Glomerular endothelial cell (primary cell): Measurements from ENCODE around the gene CFAP97D2. TPM values are rescaled to one million over a fixed set of nuclear protein-coding genes. Genes with fewer than 3 reads are reported as not detected.
"Not testable (repeated sequence)": the region's sequence is repeated elsewhere in the genome, so short reads cannot be mapped to it uniquely, and the experiment has no call there.

ENCODE experiments used
- DNase-seq: peaks from one replicate; pipeline ENCODE4 v3.0.0-alpha.2; 2011; ENCODE audit warnings: low read depth, low spot score; ENCODE audit errors: extremely low read depth
- total RNA-seq: library from RNA; depleted of rRNA; stranded (reverse); fragments of >200 nt; gene quantifications from 2 replicates; pipeline ENCODE4 v1.2.3, GENCODE V29; 2015

CFAP97D2 gene
- total RNA-seq = not detected in 2 replicates

DNA sequence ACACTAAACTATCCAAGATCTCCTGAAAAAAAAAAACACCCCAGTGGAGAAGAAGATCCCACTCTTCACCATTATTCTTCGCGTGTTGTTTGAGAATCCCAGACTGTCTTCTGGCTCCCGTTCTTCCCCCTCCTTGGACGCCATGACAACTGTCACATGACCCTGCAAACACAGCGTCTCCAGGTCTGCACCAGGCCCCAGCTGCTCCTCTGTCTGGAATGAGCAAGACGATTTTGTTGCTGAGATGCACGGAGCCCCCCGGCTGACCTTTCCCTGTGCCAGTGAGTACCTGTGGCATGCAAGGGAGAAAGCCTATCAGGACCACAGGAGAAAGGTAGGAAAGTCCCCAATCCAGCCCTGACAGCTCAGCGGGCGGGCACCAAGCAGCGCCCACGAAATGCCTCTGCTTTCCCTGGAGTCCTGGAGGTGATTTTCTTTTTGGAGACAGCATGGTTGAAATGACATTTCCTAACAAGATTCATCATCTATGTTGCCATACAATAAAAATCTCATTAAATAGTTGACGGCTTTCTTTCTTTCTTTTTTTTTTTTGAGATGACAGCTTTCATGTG, at the start of gene CFAP97D2:
TSS of gene CFAP97D2 (plus strand) at position 171 of the 572 bp plus-strand sequence. CDS start at position 245, 74 bp downstream.
- no peak for DNase-seq

DNA sequence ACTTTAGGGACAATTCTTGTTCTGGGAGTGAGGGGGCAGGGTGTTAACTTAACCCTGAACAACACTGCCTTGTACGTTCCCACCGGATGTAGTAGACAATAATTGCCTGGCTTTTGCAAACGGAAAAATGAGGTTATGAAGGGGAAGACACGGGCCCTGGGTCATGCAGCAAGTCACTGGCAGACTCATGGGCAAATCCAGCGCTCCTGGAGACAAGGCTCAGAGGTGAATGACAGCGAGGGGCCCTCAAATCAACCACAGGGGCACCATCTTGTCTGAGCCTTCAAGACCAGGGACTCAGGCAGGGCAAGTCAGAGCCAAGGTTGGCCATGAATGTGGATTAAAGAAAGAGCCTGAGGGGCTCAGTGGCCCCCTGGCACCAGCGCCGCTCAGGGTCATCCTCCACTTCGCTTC, 49.4 kb upstream of the CFAP97D2 start:
- DNase-seq = no peak

DNA sequence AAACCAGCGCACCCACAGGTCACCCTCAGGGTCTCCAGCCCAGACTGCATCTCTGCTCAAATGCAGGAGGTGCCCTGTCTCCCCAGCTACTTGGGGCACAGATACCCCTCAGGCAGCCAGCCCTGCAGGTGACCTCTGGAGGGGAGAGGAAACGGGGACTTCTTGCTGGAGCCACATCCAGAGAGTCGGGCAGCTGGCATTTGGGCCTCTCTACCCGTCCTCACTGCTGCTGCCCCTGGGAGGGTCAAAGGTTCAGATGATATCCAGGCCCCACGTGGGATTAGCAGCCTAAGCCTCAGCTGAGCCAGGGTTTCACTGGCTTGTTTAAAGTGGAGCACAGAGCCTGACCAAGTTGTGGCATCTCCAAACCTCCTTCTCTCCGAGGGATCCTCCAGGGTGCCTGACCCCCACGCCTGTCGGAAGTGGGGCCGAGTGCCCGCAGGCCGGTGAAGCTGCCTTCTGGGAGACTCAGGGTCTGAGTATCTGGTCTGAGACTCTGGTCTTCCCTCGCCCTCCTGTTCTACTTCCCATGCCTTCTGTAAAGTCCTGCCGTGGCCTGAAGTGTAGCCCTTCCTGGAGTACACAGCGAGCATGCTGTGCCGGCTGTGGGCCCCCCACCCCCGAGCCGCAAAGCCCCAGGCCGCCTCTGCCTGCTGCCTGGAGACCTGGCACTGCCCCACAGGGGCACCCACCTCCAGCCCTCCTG, 48.8 kb upstream of the CFAP97D2 start:
- DNase-seq = no peak

DNA sequence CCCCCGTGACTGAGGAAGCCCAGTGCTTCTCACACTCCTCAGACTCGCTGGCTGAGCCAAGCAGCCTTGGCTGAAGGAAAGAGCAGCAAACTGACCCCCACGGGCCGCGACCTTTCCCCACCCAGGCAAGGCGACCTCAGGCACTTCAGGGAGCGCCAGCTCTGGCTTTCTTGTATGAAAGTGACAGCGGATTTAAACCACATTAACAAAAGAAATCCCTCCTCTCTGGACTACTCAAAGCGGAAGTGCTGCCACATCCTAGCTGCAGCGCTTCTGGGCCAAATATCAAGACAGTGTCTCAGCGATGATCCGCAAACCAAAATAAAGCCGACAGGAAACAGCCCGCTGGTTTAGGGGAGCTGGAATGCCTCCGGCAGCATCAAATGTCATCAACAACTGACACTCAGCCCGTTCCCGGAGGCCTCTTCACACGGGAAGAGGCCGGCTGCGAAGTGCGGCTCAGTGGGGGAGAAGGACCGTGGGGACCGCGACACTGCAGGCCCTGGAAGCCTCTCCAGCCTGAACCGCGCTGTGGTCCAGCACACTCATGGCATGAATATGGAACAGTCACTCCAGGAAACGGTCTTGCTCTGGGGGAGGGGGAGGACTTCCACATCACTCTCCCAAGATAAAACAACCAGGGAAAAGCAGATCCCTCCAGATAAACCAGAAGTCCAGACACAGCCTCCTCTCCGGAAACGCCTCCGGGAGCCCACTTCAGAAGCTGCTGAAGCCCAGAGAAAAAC, 48.0 kb upstream of the CFAP97D2 start:
- DNase-seq = no peak

DNA sequence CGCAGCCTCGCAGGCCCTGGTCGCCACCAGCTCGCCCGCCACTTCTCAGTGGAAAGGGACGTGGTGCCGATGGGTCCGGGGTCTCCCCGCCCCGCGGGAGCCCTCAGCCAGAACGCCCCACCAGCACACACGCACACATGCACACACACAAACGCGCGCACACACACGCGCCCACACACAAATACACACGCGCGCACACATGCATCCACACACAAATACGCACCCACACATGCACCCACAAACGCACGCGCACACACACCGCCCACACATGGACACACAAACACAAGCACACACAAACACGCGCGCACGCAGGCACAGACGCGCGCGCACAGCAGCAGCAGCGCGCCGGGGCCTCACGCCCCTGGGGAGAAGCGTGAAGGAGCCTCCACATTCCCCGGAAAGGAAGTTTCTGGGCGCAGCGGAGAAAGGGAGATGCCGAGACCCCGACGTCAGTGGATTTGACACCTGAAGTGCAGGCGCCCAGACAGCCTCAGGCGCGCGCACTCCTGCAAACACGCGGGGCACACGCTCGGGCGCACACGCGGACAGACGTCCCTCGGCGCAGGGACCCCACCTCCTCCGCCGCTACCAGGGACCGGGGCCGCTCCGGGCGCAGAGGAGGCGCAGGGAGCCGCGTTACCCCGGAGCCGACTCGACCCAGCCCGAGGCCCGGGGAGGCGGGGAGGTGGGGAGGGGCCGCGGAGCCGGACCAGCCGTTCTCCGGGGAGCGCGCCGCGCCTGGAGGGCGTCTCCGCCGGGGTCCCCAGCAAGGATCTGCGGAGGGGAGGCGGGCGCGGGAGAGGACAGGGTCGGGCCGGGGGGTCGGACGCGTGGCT, 47.3 kb upstream of the CFAP97D2 start:
- no peak for DNase-seq

DNA sequence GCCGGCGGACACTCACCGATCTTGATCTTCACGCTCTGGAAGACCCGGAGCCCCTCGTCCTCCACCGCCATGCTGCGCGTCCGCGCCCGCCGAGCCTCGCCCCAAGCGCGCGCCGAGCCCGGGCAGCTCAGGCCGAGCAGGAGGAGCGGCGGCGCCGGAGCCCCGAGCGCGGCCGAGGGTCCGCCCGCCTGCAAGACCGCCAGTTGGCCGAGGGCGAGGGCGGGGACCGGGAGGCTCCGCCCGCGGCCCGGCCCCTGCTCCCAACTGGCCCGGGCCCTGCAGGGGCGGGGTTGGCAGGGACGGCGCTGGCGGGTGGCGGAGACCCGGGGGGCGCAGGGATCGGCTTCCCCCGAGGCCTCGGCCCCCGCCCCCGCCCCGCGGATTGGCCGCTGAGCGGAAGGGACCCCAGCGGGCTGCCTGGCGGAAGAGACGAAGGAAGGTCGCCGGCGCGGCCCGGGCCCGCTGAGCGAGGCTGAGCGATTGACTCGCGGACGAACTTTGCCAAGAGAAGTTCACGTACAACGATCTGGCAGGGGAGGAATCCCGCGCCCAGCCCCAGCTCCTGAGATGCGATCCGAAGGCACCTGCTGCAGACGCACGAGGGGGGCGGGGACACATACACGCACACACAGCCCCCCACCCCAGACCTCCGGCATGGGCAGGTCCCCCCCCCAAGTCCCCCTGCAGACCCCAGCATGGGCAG, 46.5 kb upstream of the CFAP97D2 start, which contains the start of gene RASA3:
TSS of gene RASA3 (minus strand) at position 205 of the 703 bp plus-strand sequence. CDS start at position 71, 134 bp downstream.
- no peak for DNase-seq

DNA sequence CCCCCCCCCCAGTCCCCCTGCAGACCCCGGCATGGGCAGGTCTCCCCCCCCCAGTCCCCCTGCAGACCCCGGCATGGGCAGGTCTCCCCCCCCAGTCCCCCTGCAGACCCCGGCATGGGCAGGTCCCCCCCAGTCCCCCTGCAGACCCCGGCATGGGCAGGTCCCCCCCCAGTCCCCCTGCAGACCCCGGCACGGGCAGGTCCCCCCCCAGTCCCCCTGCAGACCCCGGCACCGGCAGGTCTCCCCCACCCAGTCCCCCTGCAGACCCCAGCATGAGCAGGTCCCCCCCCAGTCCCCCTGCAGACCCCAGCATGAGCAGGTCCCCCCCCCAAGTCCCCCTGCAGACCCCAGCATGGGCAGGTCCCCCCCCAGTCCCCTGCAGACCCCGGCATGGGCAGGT, 45.9 kb upstream of the CFAP97D2 start:
- not testable (repeated sequence) for DNase-seq

DNA sequence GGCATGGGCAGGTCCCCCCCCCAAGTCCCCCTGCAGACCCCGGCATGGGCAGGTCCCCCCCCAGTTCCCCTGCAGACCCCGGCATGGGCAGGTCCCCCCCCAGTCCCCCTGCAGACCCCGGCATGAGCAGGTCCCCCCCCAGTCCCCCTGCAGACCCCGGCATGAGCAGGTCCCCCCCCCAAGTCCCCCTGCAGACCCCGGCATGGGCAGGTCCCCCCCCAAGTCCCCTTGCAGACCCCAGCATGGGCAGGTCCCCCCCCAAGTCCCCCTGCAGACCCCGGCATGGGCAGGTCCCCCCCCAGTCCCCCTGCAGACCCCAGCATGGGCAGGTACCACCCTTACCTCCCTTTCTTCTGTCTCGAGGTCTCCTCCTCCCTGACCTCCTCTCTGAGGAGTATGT, 45.5 kb upstream of the CFAP97D2 start:
- DNase-seq = not testable (repeated sequence)

DNA sequence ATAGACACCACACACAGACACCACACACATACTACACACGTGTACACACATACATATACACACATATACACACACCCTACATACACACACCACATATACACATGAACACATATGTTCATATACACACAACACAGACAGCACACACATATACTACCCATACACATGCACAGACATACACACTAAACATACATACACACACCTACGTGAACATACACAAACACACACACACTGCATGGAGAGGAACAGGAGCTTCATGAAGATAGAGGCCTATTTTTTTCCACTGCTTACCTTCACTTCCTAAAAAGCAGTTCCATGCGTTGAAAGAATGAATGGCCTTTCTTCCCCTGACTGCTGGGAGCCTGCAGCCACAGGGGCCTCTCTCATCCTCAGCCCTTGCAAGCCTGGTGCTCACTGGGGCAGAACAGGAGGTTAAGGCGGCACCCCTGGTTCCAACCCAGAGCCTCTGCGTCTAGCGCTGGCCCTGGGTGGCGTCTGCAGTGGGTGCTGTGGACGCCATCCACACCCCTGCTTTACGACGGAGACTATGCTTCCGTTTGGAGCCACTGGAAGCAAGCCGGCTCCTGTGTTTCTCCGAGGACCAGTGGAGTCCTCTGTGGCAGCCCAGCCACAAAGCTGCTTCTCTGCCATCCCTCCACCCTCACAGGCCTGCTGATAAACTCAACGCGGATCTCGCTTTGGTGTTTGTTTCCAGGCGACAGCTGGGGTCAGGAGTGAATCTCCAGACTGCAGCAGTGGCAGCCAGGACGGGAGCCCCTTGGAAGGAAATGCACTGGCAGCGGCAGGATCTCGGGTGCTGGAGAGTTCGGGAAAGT, 44.7 kb upstream of the CFAP97D2 start:
- no peak for DNase-seq

DNA sequence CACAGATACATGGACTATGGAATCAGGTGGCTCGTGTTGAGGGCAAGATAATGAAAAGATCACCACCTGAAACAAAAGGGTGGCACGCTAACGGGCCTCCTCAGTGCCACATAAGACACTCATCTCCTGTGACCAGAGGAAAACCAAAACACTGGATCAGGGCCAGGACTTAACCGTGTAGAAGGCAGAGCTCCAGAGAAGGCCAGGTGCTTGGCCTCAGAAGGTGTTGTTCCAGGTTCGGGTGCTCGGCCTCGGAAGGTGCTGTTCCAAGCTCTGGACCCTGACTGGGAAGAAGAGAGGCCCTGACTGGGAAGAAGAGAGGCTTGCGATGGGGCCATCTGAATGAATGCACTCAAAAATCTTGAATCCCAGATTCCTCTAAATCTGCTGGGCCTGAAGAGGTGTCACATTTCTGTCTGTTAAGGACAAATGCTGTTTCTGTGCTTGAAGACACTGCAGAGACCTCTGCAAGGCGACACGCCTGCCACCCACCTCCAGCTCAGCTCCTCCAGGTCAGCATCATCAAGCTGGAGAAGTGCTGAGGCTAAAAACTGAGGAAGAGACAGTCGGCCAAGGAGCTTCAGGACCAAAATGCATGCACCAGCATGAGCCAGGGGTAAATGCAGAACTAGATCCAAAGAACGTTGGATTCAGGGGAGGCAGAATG, 44.0 kb upstream of the CFAP97D2 start:
- DNase-seq = no peak

DNA sequence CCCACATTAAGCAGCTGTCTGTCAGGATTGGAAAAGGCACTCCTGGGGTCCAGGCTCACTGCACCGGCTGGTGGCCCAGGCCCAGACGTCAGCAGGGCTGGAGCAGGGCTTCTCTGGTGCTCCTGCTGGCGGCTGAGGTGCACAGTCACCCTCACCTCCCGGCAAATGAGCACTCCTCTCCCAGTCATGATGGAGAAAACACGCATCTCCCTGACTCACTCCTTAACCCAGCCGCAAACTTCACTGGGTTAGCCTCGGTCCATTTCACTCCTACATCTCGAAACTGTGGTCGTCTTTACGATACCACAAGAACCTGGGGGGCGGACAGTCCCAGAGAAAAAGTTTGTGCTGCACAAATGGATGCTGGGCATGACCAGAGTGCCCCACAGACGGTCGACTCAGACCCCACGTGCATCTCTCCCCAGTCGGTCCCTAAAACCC, 43.3 kb upstream of the CFAP97D2 start:
- no peak for DNase-seq

DNA sequence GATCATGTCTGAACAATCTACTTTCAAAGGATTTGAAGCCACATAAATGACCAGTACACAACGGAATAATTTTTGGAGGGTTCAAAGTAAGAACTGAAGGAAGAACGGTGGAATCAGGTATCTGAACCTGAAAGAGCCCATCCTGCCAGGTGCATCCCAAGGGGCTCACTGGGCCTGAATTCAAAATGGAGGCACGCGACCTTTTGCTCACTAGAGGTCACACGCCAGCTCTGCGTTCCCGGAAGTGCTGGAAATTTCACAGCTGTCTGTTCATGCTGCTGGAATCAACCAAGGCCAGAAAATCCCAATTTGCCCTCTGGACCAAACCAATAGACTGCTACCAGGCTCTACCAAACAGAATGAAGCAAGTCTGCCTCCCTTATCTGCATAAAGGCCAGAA, 42.5 kb upstream of the CFAP97D2 start:
- no peak for DNase-seq

DNA sequence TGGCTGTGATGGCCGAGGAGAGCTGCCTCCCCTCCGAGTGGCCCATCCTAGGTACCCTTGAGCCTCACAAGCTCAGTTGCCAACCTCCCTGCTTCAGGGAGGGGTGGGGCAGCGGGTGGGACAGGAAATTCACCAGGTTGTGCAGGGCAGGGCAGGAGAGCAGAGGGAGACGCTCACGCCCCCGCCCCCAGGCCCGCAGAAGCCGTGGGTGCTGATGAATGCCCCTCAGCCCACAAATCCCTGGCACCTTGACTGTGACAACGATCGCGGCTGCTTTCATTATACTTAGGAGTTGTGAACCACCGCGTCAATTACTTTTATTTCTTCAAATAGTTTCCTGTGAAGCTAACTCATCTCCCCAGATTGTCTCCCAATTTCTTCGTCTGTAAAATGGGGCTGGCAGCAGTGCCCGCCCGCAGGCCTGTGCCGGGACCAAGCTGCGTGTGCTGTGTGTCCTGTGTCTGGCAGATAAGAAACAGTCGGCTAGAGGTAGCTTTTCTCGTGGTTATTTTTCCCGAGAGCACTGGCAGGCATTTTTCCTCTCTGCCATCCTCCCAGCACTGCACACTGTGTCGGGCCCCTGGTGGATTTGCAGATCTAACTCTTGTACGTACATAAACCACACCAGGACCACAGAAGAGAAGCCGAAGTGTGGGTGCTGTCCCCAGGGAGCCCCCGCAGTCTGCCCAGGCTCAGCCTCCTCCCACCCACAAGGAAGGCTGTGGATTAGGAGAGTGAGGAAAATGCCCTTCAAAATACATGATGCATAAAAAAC, 38.7 kb upstream of the CFAP97D2 start:
- no peak for DNase-seq

DNA sequence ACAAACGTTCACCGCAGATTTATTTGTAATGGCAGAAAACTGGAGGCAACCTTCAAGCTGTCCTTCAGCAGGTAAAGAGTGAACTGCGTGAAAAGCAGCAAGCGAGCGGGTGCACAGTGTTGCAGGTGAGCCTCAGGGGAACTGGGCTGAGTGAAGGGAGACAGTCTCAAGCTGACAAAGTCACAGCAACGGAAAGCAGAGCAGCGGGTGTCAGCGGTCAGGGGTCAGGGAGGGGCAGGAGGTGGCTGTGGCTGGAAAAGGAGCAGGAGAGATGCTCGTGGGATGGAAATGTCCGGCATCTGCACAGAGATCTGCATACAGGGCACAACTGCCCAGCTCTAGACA, 38.2 kb upstream of the CFAP97D2 start:
- DNase-seq = no peak

DNA sequence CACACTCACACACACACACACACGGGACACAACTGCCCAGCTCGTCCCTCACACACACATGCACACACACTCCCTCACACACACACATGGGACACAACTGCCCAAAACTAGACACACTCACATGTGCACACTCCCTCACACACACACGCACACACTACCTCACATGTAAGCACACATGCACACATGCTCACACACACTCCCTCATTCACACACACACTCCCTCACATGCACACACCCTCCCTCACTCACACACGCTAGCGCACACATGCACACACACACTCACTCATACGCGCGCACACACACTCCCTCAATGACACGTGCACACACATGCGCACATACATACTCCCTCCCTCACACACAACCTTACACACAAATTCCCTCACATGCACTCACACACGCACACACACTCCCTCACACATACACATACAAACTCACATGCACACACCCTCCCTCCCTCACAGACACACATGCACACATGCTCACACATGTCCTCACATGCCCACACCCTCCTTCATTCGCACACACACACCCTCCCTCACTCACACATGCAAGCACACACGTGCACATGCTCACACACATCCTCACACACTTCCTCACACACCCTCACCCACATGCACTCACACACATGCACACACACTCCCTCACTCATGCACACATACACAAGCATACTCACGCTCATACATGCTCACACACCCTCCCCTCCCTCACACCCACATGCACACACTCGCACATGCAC, 37.6 kb upstream of the CFAP97D2 start:
- DNase-seq = no peak

DNA sequence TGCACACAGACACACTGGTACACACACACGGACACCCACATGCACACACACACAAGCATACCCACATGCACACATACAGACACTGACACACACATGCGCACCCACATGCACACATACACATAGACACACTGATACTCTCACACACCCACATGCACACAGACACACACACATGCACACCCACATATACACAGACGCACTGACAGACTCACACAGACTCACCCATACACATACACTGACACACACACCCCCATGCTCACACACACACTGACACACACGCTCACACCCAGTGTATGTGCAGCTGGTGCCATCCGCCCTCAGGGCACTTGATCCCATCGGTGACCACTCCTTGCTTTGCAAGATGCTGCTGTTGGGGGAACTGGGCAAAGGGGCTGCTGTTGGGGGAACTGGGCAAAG, 36.9 kb upstream of the CFAP97D2 start:
- no peak for DNase-seq
